ENCODE results near the gene STAT5B.

- TF ChIP-seq CTCF (IDR thresholded peaks at IDR 0.05 in 2 of 3, conservative IDR thresholded peaks at IDR 0.05 in 1 of 3; ENCODE audit: borderline replicate concordance in 1 of 3, insufficient read depth in 1 of 3, low read depth in 2 of 3, low read length in 2 of 3), result no peak
- no peak for TF ChIP-seq POLR2A (IDR thresholded peaks at IDR 0.05; ENCODE audit: borderline replicate concordance, extremely low read depth, insufficient read depth, insufficient read length)
- TF ChIP-seq MAX (IDR thresholded peaks at IDR 0.05), result no peak
- no peak for TF ChIP-seq REST (IDR thresholded peaks at IDR 0.05; ENCODE audit: low read depth)
- TF ChIP-seq RAD21 (IDR thresholded peaks at IDR 0.05; ENCODE audit: low read depth), result no peak
- TF ChIP-seq FOSL1 (IDR thresholded peaks at IDR 0.05; ENCODE audit: low read depth), result no peak
- no peak for TF ChIP-seq EZH2phosphoT487 (IDR thresholded peaks at IDR 0.05; ENCODE audit: borderline replicate concordance)
- TF ChIP-seq POLR2AphosphoS5 (IDR thresholded peaks at IDR 0.05; ENCODE audit: low read depth, low read length), result no peak
- no peak for TF ChIP-seq YY1 (IDR thresholded peaks at IDR 0.05; ENCODE audit: extremely low read depth, insufficient replicate concordance, low read depth, low read length)
- no peak for TF ChIP-seq EZH2 (IDR thresholded peaks at IDR 0.05)
- no peak for TF ChIP-seq EGR1 (IDR thresholded peaks at IDR 0.05; ENCODE audit: low read depth)
Observed at GRCh38 chr17:42321555-42321954, 45.4 kb upstream of the STAT5B start.

All from HCT116 (cell line).